Measurements from ENCODE around the gene GLRX3. TPM values are rescaled to one million over a fixed set of nuclear protein-coding genes. Genes with fewer than 3 reads are reported as not detected.

The GLRX3 gene
- polyA plus RNA-seq, 1 of the 3 experiments (the other 2 are of a cell fraction): 93.8 TPM

DNA sequence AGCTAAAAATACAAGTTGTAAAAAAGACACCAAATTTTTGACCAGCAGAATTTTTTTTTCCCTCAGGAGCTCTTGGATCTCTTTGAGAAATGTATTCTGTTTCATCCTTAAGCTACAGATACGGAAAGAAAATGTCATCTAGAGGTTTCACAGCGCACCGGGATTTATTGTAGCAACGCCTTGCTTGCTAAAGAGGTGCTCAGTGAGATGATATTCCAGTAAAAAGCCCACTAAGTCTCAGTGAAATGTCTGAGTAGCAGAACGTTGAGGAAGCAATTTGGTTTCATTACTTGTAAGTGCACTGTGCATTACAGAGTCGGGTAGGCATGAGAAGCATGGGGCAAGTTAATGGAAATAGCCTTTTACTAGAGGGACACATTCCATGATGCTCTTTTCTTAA is 62.5 kb downstream of the GLRX3 start:
- CTCF ChIA-PET: interaction anchor here (0.8 to 2.7 kb wide), 2 partner anchors 8 to 155 kb away, joined by 3 to 18 read pairs; no protein-coding TSS in a partner anchor
- Histone ChIP-seq H3K79me2 (ENCODE audit: insufficient read depth) (no peaks in the 10 kb centered on the region), H2AFZ (ENCODE audit: low read depth) (no peak overlapping the region), H4K20me1 (ENCODE audit: insufficient read depth) (no peaks in the 10 kb centered on the region), H3K4me2 (no peak overlapping the region), H3K9ac (no peak overlapping the region), H3K27me3 (ENCODE audit: insufficient read depth) (no peaks in the 10 kb centered on the region), H3K36me3 (replicated peaks in 1 of 2; ENCODE audit: control insufficient read depth in 1 of 2, insufficient read depth in 2 of 2, low read length in 1 of 2) (no peaks in the 10 kb centered on the region), H3K9me3 (no peaks in the 10 kb centered on the region), H3K27ac (ENCODE audit: low read depth in 2 of 2, low read length in 1 of 2) (no peak overlapping the region), H3K9me2 (no peaks in the 10 kb centered on the region), H3K4me3 (ENCODE audit: low read depth in 2 of 2, low read length in 1 of 2) (no peak overlapping the region), H3F3A (replicated peaks; ENCODE audit: insufficient read depth) (peaks cover 4% of the 10 kb centered on the region), H3K4me1 (ENCODE audit: control insufficient read depth in 1 of 2, insufficient read depth in 2 of 2, low read depth in 1 of 2, low read length in 1 of 2) (peaks cover 0 to 14% of the 10 kb centered on the region in 2 experiments; a peak in 1 of 4 replicates)
- 90% methylated on average over 6 of the region's 6 CpGs for WGBS (ENCODE audit: low lambda C conversion rate)
- no peak for TF ChIP-seq SMC3 (IDR thresholded peaks at IDR 0.05; ENCODE audit: low read depth, low read length)
- TF ChIP-seq SIN3A (IDR thresholded peaks at IDR 0.05; ENCODE audit: borderline replicate concordance, low read depth, low read length): no peak
- no peak for TF ChIP-seq RXRA (IDR thresholded peaks at IDR 0.05; ENCODE audit: borderline replicate concordance, low read depth)
- no peak for TF ChIP-seq EZH2phosphoT487 (IDR thresholded peaks at IDR 0.05; ENCODE audit: borderline replicate concordance, low read depth)
- TF ChIP-seq MXI1 (IDR thresholded peaks at IDR 0.05; ENCODE audit: low read depth, low read length): no peak
- no peak for TF ChIP-seq MAX (IDR thresholded peaks at IDR 0.05; ENCODE audit: low read depth)
- TF ChIP-seq GABPA (IDR thresholded peaks at IDR 0.05; ENCODE audit: low read depth): no peak
- TF ChIP-seq TEAD4 (IDR thresholded peaks at IDR 0.05; ENCODE audit: borderline replicate concordance, insufficient read depth): no peak
- TF ChIP-seq NRF1 (IDR thresholded peaks at IDR 0.05; ENCODE audit: low read depth, low read length): no peak
- TF ChIP-seq CTCF (IDR thresholded peaks at IDR 0.05): no peak
- TF ChIP-seq FOXM1 (IDR thresholded peaks at IDR 0.05; ENCODE audit: low read depth): no peak
- TF ChIP-seq, protein P1, sequence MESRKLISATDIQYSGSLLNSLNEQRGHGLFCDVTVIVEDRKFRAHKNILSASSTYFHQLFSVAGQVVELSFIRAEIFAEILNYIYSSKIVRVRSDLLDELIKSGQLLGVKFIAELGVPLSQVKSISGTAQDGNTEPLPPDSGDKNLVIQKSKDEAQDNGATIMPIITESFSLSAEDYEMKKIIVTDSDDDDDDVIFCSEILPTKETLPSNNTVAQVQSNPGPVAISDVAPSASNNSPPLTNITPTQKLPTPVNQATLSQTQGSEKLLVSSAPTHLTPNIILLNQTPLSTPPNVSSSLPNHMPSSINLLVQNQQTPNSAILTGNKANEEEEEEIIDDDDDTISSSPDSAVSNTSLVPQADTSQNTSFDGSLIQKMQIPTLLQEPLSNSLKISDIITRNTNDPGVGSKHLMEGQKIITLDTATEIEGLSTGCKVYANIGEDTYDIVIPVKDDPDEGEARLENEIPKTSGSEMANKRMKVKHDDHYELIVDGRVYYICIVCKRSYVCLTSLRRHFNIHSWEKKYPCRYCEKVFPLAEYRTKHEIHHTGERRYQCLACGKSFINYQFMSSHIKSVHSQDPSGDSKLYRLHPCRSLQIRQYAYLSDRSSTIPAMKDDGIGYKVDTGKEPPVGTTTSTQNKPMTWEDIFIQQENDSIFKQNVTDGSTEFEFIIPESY (IDR thresholded peaks at IDR 0.05; ENCODE audit: borderline replicate concordance, low read depth): no peak
- TF ChIP-seq YY1 (IDR thresholded peaks at IDR 0.05; ENCODE audit: low read depth): no peak
- DNase-seq: no peak
- POLR2A ChIA-PET: interaction anchor here (0.7 kb wide), 1 partner anchor 233 kb away, joined by 6 read pairs; no protein-coding TSS in a partner anchor
